Suppressor macrophage treated with lipopolysaccharide for 4 hours (primary cell): Measurements from ENCODE around the gene LILRA6.
"Not testable (repeated sequence)": the region's sequence is repeated elsewhere in the genome, so short reads cannot be mapped to it uniquely, and the experiment has no call there.

Experiments used
- DNase-seq: peaks from one replicate; pipeline ENCODE4 v3.0.0-alpha.2; 2020

Gene LILRA6

DNA sequence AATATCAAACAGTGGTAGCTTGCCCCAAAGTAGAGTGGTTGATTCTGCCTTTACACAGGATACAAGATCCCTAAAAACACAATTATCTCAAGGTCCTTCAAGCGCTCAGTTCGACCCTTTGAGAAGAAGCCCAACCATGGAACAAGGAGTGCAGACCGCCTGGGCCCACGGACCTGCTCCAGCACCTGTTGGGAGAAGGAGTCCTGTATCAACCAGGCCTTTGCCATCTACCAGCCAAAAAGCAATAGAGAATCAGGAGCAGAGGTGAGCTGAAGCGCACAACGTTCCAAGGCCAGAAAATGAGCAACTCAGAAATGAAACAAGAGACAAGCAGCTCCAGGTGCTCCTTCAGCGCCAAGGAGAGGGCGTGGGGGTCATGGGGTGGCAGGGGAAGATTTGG lies 13.4 kb downstream of the LILRA6 start:
- no peak for DNase-seq

DNA sequence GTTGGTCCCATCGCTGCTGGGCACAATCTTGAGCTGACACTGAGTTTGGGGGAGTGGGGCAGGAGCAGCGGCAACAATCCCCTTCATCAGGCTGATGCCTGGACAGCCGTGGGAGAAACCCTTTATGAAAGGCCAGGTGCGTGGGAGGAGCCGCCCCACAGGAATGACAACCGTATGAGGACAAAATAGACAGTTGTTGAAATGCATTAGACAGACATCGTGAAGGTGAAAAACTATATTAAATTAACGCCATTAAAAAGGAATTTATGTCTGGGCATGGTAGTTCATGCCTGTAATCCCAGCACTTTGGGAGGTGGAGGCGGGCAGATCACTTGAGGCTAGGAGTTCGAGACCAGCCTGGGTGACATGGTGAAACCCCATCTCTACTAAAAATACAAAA lies 18.0 kb downstream of the LILRA6 start:
- DNase-seq: not testable (repeated sequence)

DNA sequence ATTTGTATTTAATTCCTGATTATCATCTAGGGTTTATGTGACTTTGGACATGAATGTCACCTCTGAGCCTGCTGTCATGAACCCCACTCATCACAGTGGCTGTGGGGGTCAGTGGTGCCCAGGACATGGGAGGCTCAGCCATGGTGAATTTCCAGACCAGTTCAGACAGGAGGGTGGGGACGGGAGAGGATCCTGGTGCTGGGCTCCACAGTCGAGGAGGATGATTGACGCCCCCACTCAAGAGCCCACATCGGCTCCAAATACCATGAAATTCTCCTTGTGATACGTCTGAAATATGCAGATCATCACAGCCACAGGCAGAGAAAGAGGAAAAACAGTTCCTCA lies 18.7 kb downstream of the LILRA6 start:
- DNase-seq: not testable (repeated sequence)

DNA sequence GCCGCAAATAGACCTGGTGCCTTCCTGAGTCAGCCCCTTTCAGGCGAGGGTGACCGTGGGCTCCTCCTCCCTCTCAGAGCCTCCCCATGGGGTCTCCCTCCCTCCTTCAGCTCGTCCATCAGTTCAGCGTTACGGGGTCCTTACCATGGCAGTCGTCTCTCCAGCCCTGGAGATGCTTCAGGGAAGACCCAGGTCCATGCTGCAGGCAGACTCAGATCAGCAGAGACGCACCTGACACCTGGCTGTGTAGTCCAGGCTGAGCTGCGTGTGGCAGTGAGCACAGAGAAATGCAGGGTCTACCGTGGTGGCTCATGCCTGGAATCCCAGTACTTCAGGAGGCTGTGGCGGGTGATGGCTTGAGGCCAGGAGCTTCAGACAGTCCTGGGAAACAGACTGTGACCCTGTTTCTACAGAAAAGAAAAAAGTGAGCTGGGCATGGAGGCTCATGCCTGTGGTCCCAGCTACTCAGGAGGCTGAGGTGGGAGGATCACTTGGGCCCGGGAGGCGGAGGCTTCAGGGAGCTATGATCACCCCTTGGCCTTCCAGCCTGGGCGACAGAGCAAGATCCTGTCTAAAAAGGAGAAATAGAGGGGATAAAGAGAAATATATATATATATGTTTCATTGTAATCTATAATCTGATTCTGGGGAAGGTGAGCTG lies 19.2 kb downstream of the LILRA6 start:
- DNase-seq: not testable (repeated sequence)

DNA sequence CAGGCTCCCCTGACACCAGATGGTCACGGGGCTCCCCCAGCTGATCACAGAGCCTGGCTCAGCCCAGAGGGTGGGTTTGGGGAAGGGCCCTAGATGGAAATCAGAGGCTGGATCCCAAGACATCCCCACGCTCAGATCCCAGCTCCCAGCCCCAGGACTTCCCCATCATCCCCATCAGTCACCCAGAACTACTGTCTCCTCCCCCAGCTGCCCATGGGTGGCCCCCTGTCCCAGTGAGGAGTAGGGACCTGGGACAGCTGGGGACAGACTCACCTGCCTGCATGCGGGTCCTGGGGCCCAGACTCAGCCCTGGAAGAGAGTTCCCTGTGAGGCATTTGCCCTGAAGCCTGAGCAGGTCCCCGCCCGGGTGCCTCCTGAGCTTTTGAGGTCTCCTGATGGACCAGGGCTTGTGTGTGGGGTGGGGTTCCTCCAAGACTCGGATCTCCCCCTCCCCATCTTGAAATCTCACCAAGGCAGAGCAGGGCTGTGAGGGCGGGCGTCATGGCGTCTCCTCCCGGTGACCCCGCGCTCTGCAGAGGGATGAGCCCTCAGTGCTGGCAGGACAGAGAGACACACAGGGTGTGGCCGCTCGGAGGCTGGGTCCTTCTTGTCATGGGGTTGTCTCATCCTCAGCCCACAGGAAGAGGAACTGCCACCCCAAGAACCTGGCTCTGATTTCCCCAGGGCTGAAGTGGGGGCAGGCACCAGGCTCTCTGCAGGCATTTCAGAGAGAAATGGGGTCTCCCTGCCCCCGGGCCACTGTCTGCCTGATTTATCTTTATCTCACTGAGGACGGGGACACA lies 19.9 kb downstream of the LILRA6 start, which contains the start of gene LILRB3:
Gene LILRB3, minus strand, starts transcription at position 534 of the 803 bp plus-strand sequence. Its CDS starts 31 bp downstream, at position 503.
- not testable (repeated sequence) for DNase-seq

DNA sequence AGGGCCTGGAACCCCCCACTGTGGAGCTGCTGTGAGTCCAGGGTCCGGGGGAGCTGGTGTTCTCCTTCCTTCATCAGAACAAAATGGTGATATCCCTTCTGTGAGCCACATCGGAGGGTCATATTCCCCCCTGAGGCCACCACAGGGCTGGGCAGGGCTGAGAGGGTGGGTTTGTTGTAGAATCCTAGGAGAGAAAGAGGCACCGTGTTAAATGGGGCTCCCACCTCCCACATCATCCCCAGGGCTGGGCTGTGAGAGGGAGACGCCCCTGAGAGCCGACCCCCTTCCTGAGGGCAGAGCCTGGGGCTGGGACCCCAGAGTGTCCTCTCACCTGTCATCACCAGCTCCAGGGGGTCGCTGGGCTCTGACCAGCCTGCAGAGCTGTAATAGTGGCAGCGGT lies 20.6 kb downstream of the LILRA6 start:
- DNase-seq: not testable (repeated sequence)

DNA sequence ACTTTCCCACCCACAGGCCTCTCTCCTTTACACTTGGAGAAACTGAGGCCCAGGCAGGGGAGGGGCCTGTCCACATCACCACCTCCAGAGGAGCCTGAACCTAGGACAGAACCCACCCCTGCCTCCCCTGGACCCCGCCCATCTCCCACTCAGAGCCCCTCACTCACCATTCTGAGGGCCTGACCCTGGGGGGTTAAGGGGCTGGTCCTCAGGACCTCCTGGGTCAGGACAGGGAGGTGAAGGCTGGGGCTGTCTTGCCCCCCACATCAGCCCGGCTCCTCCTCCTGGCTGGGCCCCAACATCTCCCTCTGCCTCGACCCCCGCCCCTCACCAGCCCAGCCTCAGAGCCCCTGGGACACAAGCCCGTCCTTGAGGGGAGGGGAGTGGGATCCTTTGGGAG lies 22.9 kb downstream of the LILRA6 start:
- not testable (repeated sequence) for DNase-seq

DNA sequence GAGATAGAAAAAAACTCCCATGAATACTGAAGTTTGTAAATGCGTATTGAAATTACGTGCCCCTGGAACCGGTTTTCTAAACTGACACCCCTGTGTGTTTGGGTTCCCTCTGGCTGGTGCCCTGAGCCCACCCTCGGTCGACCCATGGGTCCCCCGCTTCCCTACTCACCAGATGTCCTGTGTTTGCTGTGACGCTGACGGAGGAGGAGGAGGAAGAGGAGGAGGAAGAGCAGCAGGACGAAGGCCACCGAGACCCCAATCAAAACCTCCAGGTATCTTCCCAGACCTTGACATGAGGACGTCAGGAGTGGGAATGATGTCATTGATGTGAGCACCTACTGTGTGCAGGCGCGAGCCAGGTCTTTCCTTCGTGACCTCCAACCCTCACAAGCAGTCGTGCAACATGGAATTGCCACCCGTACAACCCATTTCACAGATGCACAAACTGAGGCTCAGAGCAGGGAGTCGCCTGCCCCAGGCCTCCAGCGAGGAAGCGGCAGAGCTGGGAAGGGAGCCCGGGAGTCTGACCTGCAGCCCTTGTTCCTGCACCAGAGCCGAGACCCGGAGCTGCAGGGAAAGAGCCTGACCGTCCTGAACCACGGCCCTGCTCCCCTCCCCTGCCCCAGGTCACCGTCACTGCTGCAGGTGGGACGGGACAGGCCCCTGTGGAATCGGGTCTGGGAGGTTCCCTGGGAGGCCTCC lies 23.5 kb downstream of the LILRA6 start:
- DNase-seq: no peak

DNA sequence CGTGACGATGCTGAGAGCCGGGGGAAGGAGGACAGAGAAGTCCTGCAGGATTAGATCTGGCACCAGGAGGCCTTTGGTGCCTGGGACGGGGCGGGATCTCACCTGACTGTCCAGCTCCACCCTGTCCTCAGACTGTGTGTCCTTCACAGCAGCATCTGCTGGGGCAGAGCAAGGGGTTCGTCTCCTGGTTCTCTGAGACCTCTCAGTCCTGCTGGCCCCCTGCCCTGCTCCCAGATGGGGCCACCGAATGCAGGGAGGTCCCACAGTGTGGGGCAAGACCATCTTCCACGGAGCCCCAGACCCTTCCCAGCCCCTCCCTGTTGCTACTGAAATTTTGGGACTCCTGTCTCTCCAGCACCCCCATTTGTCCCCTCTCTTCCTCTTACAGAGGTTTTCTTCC lies 24.3 kb downstream of the LILRA6 start:
- DNase-seq: no peak

DNA sequence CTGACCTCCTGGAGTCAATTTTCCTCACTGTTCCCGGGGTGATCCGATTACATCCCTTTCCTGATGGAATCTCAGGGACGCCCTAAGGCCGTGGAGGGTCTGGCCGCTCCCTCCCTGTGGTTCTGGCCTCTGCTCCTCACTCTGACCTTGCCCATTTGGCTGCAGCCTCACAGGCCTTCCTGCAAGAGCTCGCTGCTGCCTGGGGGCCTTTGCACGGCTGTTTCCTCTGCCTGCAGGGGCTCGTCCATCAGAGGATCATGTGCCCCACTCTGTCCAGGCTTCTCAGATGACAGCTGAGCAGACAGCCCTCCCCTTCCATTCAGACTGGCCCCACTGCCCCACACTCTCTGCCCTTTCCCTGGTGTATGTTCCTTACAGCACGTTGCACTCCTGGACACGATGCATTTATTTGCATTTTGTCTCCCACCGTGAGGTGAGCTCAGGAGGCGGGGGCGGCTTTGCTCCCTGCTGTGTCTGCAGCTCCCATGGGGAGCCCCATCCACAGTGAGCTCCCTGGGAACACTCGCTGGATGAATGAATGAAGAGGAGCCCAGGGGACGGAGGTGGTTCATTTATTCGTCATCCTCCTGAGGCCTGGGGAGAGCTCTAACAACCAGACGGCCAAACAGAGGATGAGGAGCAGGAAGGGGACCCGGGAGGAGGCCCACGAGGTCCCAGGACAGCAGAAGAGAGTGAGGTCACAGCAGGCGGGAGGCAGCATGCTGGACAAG lies 24.9 kb downstream of the LILRA6 start:
- not testable (repeated sequence) for DNase-seq

DNA sequence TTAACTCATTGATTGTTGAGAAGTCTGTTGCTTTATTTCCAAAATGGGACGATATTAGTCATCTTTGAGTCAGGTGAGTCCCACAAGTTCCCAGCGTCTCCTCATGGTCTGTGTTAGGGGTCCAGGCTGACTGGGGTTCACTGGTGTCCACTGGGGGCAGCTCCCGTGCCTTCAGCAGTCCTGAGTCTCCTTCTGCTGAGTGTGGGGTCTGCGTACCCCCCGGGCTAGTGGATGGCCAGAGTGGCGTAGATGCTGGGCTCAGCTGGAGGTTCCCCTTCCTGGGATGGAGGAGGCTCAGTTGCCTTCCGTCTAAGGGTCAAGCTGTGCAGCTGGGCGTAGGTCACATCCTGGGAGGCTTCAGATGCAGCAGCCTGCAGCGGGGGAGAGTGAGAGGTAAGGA lies 25.7 kb downstream of the LILRA6 start:
- DNase-seq: no peak

DNA sequence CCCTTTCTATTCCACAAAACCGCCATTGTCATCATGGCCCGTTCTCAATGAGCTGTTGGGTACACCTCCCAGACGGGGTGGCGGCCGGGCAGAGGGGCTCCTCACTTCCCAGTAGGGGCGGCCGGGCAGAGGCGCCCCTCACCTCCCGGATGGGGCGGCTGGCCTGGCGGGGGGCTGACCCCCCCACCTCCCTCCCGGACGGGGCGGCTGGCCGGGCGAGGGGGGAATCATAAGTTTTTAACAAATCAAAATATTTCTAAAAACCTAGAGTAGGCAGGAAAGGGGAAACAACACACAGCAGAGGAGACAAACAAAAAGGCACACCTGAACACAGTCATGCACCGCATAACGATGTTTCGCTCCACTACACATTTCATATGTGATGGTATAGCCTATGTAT lies 27.9 kb downstream of the LILRA6 start:
- DNase-seq: not testable (repeated sequence)

DNA sequence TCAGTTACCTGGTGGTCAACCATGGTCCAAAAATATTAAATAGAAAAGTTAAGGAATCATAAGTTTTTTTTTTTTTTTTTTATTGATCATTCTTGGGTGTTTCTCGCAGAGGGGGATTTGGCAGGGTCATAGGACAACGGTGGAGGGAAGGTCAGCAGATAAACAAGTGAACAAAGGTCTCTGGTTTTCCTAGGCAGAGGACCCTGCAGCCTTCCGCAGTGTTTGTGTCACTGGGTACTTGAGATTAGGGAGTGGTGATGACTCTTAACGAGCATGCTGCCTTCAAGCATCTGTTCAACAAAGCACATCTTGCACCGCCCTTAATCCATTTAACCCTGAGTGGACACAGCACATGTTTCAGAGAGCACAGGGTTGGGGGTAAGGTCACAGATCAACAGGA lies 28.4 kb downstream of the LILRA6 start:
- not testable (repeated sequence) for DNase-seq

DNA sequence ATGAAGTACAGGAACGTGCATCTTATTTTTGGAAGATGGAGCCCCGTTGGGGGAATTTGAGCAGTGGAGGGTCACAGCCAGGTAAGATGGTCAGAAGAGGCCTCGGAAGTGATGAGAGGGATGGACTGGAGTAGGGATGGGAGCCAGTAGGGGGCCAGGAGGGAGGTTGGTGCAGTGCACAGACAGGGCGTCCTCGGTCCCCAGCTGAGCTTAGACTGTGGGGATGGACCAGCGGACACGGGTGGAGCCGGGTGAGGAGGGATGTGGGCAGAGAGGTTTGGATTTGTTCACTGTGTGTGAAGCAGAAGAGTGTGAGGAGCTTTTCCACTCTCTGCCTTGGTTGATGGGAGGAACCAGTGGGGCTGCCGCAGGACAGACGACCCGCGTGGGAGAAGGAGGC lies 31.4 kb downstream of the LILRA6 start:
- DNase-seq: peak; percentile 25

DNA sequence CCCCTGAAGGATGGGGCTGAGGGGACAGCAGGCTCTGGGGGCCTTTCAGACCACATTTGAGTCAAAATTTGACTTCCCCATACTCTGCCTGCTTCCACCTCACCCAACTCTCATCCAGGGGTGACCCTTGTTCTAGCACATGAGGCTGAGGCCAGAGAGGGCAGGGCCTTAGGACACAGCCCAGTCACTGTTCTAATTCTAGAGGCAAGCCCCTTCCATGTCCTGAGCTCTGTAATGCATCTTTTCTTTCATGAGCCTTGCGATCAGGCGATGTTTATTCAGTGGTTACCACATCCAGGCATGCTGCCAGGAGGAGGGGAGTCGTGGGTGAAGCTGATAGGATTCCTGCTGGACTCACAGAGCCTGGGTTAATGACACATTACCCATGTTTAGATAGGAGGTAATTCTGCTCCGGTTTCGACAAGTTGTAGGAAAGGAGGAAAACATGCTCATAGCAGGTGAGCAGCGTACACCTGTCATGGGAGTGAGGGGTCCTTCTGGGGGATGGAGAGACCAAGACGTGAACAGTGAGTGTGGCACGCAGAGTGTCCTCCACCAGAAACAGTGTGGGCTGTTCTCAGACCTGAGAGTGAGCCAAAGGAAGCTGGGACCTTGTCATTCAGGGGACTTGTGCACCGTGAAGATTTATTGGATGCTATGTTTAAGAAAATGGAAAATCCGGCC lies 32.6 kb downstream of the LILRA6 start:
- peak; percentile 97 for DNase-seq

DNA sequence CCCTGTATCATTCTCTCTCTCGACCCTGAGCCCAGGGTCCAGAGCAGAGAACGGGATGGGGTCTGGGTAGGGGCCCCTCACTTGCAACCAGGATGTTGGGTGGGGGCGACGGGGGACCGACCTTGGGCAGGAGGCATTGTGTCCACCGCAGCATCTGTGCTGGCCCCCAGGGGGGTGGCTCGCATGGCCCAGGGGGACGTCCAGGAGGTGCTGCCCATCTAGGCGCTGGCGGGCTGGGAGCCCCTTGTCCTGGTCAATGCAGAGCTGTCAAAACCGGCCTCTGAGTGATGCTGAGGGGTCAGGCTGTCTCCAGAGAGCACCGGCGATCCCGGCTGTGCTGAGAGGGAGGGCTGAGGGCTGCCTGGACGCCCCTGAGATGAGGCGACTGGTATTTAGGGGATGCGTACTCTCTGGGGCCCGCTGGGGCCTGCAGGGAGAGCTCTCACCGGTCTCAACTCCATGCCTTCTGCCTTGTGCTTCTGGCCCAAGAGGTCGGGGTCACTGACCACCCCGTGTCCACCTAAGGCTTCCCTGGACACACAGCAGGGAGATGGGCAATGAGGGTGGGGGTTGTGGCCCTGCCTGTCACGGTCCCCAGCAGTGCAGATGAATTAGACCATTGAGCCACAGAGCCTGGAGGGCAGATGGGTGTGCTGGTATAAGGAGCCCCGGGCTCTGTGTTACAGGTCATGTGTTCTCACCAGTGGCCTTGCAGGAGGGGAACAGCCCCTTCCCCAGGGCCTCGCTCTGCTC lies 33.4 kb downstream of the LILRA6 start:
- DNase-seq: no peak

DNA sequence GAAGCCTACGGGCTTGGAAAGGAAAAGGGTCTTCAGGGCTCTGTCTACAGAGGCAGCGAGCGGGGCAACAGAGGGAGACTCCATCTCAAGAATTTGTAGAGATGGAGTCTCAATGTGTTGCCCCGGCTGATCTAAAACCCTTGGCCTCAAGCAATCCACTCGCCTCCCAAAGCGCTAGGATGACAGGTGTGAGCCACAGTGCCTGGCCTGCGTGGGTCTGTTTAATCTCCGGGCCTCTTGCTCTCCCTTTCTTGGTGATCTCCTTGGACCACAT lies 33.9 kb downstream of the LILRA6 start:
- DNase-seq: no peak

DNA sequence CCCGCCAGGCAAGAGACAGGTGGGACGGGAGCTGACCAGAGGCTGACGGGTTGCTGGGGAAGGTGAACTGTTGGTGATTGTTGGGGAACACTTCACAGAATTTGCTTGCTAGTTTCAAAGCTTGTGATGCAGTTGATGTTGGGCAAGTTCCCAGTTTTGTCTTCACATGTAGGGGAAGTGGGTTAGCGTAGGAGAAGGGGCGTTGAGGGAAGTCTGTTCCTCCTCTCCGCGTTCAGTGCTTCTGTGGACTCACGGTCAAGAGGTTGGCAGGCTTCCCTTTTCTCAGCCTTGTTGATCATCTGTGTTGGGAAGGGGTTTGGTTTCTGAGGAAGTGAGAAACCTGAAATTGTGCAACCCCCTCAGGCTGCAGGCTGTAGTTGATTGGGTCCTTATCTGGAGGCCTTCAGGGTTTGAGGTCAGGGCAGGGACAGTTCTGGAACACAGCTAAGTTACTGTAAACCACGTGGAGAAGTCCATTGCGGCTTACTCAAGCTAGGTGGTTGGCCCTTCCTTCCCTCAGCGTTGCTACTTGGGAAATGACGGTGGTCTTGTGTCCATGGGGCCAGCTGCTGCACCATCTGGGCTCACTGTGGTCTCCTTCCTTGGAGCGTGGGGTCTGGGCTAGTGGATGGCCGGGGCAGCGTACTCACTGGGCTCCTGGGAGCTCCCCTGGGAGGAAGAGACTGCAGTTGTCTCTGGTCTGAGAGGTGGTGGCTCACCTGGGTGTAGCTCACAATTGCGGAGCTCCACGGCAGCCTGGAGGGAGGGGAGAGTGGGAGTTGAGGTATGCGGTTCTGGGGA lies 34.4 kb downstream of the LILRA6 start:
- DNase-seq: peak; percentile 99

DNA sequence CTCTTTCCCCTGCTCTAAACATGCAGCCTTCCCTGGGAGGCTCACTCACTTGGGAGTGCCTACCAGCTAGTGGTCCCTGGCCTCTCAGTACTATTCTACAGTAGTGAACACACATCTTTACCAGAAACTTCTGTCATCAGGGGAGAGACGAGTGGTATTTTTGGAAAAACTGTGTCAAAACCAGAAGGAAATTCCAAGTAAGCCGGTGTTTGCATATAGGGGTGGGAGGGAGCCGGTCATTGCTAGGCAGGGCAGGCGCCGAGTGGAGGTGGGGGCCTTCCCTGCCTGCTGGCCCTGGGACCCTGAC lies 35.0 kb downstream of the LILRA6 start:
- DNase-seq: no peak

DNA sequence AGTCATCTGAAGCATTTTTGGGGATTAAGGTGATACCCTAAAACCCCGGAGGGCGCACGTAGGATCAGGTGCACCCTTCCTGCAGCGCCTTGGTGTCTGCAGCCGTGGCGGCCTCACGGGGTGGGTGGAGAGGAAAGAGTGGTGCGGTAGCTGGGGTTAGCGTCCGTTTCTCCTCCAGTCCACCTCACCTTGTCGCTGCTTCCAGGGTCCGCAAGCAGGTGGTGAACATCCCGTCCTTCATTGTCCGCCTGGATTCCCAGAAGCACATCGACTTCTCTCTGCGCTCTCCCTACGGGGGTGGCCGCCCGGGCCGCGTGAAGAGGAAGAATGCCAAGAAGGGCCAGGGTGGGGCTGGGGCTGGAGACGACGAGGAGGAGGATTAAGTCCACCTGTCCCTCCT lies 35.4 kb downstream of the LILRA6 start:
- DNase-seq: not testable (repeated sequence)

DNA sequence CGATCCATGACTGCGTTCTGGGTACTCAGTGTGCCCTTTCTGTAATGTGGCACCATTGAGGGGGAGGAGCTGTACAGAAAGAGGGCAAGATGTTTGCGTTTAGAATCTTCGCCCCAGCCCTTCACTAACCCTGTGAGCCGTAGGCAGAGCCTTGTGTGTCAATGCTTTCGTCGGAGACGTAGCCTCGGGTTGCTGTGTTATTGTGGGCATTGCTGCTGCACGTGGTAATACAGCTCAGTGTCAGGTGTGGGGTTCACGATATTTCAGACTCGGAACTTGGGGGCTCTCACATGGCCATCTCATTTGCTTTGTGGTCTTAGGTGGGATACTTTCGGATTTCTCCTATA lies 35.8 kb downstream of the LILRA6 start:
- no peak for DNase-seq
